Right lobe of liver (tissue), 6 donors: ENCODE results near the gene DNAJC5. TPM values are rescaled to one million over a fixed set of nuclear protein-coding genes. Genes with fewer than 3 reads are reported as not detected.

Experiments used
- ATAC-seq, 4 donors: fragments of 200-7000 bp; cut with Tn5 transposase; one replicate each; pipeline ENCODE4 v1.9.1; 2020; ENCODE audit warnings: mild to moderate bottlenecking in 4 of 4, moderate library complexity in 4 of 4
- DNase-seq, 3 donors: peaks; one replicate each; pipeline ENCODE4 v3.0.0-alpha.2; 2020
- H3K27ac ChIP-seq, 3 donors: fragments of 200-600 bp; one replicate each; pipeline ENCODE4 v1.8.0; 2022
- H3K27me3 ChIP-seq, 2 donors: fragments of 200-600 bp; one replicate each; pipeline ENCODE4 v1.8.0; 2022
- H3K36me3 ChIP-seq, 4 donors: fragments of 200-600 bp; sonication (generic) in 1 of 4; one replicate each; pipeline versions ENCODE4 v1.5.1 to v1.8.0; 2017 to 2022; ENCODE audit warnings: control low read depth in 1 of 4
- H3K4me1 ChIP-seq, 4 donors: fragments of 200-600 bp; sonication (generic) in 1 of 4; one replicate each; pipeline versions ENCODE4 v1.5.1 to v1.8.0; 2017 to 2022; ENCODE audit warnings: control low read depth in 1 of 4
- H3K4me3 ChIP-seq, 3 donors: fragments of 200-600 bp; one replicate each; pipeline ENCODE4 v1.8.0; 2022
- H3K9me3 ChIP-seq, 4 donors: fragments of 200-600 bp; sonication (generic) in 1 of 4; one replicate each; pipeline versions ENCODE4 v1.5.1 to v1.8.0; 2017 to 2022; ENCODE audit warnings: control low read depth in 1 of 4
- CTCF ChIP-seq, 4 donors: fragments of 200-600 bp in 3 of 4; fragments of 450-650 bp in 1 of 4; IDR thresholded peaks; one replicate each; pipeline versions ENCODE4 v1.5.1 to v1.8.0; 2016 to 2022; ENCODE audit warnings: antibody characterized with exemption in 4 of 4, mild to moderate bottlenecking in 2 of 4
- POLR2A ChIP-seq: fragments of 450-650 bp; IDR thresholded peaks from one replicate; pipeline ENCODE4 v1.6.1; 2017; ENCODE audit warnings: antibody characterized with exemption, mild to moderate bottlenecking
- WGBS: methylation state at CpG from one replicate; pipeline ENCODE4 v1.1.6; 2018; ENCODE audit warnings: low coverage, low lambda C conversion rate; ENCODE audit not compliant: insufficient coverage; ENCODE audit errors: missing lambda C conversion rate; 5-methylcytosine and 5-hydroxymethylcytosine counted together
- intact Hi-C, 2 donors: fragments of 100-400 bp; cut with DNase I; formaldehyde crosslinking; loops; one replicate each; pipeline versions ENCODE4 v1.11.2 to v1.14.1; 2022
- total RNA-seq, 6 experiments: library from RNA; depleted of rRNA in 2 of 6; stranded (reverse); fragments of >200 nt in 2 of 6; fragmentation: NEBNext Ultra II Directional in 3 of 6; extraction: Animal tissue kit (Norgen Biotek cat#: 25700) in 3 of 6; gene quantifications; one replicate each; pipeline versions ENCODE4 v1.1.0 to v1.2.4, GENCODE V29; 2016 to 2023
- donor health status: DM: no; HTN: yes; CAD: no.
- donor health status: DM: no; HTN: no; CAD: no.
- donor health status: DM: no; HTN: no; CAD: no.
- donor health status: DM: no; HTN: yes; CAD: no.
- donor health status: DM: no; HTN: yes; CAD: no.

DNAJC5 gene
- total RNA-seq, 6 experiments from 2014 or later = 10.7 to 26.0 (median 15.1) TPM

DNA sequence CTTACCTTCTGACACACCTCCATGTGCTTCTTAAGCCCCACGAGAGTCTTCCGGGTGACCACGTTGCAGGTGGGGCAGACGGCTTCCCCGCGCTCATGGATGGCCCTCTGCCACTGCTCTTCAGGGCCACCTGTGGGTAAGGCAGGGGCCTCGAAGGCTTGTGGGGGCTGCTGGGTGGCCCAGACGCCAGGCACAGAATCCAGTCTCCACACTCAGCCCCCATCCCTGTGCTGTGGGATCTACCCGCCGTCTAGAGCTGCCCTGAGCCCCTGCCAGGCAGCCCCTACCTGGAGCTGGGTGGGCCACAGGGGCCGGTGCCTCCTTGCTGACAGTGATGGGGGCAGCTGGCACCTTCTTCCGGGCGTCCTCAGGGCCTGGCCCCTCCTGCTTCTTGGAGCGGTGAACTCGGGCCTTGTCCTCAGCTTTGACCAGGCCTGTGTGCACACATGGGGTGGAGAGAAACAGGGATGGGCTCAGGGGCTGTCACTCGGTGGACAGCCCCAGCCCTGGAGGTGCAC lies 68.9 kb downstream of the DNAJC5 start:
- Histone ChIP-seq H3K27me3 (no peaks in the 10 kb centered on the region), H3K4me3 (no peak overlapping the region), H3K9me3 (no peaks in the 10 kb centered on the region), H3K36me3 (peaks cover 0 to 50% (median 25%) of the 10 kb centered on the region in 4 donors), H3K4me1 (peaks cover 0 to 8% (median 1%) of the 10 kb centered on the region in 4 donors), H3K27ac (no peak overlapping the region)
- TF ChIP-seq POLR2A = no peak
- no peak for TF ChIP-seq CTCF (IDR thresholded peaks at IDR 0.05)
- intact Hi-C loops = no loop called here
- WGBS = 100% methylated on average over 3 of the region's 16 CpGs
- DNase-seq (peak in 1 of 3 donors; percentile 11), ATAC-seq (no peak)

DNA sequence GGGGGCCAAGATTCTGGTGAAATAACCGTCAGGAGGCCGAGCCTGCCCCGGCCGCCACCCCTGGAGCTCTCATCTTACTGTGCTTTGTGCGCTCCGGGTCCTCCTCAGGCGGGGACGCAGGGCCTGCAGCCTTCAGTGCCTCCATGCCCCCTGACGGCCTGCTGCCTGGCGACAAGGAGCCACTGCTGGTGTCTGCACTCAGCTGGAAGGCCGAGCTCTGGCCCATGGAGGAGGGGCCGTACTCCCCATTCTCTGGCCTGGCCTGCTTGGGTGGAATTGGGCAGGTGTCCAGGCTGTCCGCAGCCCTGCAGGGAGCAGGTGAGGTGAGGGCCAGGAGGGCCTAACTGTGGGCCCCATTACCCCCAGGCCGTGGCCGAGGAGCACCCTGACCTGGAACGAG lies 69.5 kb downstream of the DNAJC5 start:
- ATAC-seq (no peak), DNase-seq (peak in 2 of 3 donors; percentile 13 to 49)
- WGBS = 87% methylated on average over 5 of the region's 16 CpGs
- Histone ChIP-seq H3K36me3 (peaks cover 0 to 48% (median 25%) of the 10 kb centered on the region in 4 donors), H3K4me3 (no peak overlapping the region), H3K27ac (no peak overlapping the region), H3K4me1 (peaks cover 0 to 9% (median 1%) of the 10 kb centered on the region in 4 donors), H3K27me3 (no peaks in the 10 kb centered on the region), H3K9me3 (no peaks in the 10 kb centered on the region)
- intact Hi-C loops = no loop called here
- no peak for TF ChIP-seq POLR2A
- TF ChIP-seq CTCF (IDR thresholded peaks at IDR 0.05) = no peak

- Histone ChIP-seq H3K27me3 (no peaks in the 10 kb centered on the region), H3K27ac (no peak overlapping the region), H3K4me1 (peaks cover 0 to 9% (median 4%) of the 10 kb centered on the region in 4 donors), H3K9me3 (no peaks in the 10 kb centered on the region), H3K36me3 (peaks cover 0 to 47% (median 25%) of the 10 kb centered on the region in 4 donors), H3K4me3 (no peak overlapping the region)
- 89% methylated on average over 10 of the region's 27 CpGs for WGBS
- no peak for TF ChIP-seq POLR2A
- no peak for TF ChIP-seq CTCF (IDR thresholded peaks at IDR 0.05)
- no peak for ATAC-seq
- DNase-seq = peak in 1 of 3 donors; percentile 14
- intact Hi-C loops = no loop called here
These were observed 71.4 kb downstream of the DNAJC5 start for GRCh38 chr20:63966172-63966943.

- H3K4me3 ChIP-seq = no peak overlapping the region
- no CpG with 5 or more reads among the region's 13 CpGs for WGBS
- TF ChIP-seq POLR2A (no peak), CTCF (IDR thresholded peaks at IDR 0.05) (no peak)
- H3K36me3 ChIP-seq = peaks cover 0 to 41% (median 24%) of the 10 kb centered on the region in 4 donors
- ATAC-seq = no peak
- no peak overlapping the region for H3K27ac ChIP-seq
- peaks cover 0 to 9% (median 4%) of the 10 kb centered on the region in 4 donors for H3K4me1 ChIP-seq
- H3K27me3 ChIP-seq = no peaks in the 10 kb centered on the region
- peak in 2 of 3 donors; percentile 15 to 49 for DNase-seq
- intact Hi-C loops = no loop called here
- no peaks in the 10 kb centered on the region for H3K9me3 ChIP-seq
These were observed 72.0 kb downstream of the DNAJC5 start for GRCh38 chr20:63966944-63967322.
